Measurements from ENCODE around the gene PDE4D. TPM values are rescaled to one million over a fixed set of nuclear protein-coding genes. Genes with fewer than 3 reads are reported as not detected.

Gene PDE4D
- total RNA-seq, 4 donors from 2014 or later: 15.9 to 66.3 (median 48.7) TPM

DNA sequence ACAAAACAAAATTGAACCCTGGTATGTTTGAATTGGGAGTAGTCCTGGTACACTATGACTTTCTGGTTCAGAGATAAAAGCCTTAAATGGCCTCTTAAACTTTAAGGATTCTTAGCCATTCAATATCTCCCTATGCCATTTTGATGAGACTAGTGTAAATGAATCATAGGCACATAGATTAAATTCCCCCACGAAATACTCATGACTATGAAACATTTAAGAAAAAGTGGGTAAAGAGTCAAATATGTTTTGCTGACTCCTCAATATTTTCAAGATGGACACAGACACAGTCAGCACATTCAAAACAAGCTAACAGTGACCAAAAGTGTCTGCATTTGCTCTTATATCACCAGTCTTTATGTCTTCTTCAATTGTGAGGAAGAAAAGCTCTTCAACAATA, 278.3 kb downstream of the PDE4D start:
- TF ChIP-seq POLR2A (IDR thresholded peaks at IDR 0.05) (no peak), EP300 (IDR thresholded peaks at IDR 0.05) (no peak)
- TF ChIP-seq, protein P1, sequence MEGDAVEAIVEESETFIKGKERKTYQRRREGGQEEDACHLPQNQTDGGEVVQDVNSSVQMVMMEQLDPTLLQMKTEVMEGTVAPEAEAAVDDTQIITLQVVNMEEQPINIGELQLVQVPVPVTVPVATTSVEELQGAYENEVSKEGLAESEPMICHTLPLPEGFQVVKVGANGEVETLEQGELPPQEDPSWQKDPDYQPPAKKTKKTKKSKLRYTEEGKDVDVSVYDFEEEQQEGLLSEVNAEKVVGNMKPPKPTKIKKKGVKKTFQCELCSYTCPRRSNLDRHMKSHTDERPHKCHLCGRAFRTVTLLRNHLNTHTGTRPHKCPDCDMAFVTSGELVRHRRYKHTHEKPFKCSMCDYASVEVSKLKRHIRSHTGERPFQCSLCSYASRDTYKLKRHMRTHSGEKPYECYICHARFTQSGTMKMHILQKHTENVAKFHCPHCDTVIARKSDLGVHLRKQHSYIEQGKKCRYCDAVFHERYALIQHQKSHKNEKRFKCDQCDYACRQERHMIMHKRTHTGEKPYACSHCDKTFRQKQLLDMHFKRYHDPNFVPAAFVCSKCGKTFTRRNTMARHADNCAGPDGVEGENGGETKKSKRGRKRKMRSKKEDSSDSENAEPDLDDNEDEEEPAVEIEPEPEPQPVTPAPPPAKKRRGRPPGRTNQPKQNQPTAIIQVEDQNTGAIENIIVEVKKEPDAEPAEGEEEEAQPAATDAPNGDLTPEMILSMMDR (IDR thresholded peaks at IDR 0.05): no peak
- Histone ChIP-seq H3K4me1 (no peaks in the 10 kb centered on the region), H3K4me3 (no peak overlapping the region), H3K9me3 (no peaks in the 10 kb centered on the region), H3K27me3 (no peaks in the 10 kb centered on the region), H3K27ac (no peak overlapping the region), H3K36me3 (no peaks in the 10 kb centered on the region)
- no peak for DNase-seq (ENCODE audit: low spot score in 2 of 2)
- WGBS, 2 donors: 54 to 55% methylated on average over 1 of the region's 1 CpG

DNA sequence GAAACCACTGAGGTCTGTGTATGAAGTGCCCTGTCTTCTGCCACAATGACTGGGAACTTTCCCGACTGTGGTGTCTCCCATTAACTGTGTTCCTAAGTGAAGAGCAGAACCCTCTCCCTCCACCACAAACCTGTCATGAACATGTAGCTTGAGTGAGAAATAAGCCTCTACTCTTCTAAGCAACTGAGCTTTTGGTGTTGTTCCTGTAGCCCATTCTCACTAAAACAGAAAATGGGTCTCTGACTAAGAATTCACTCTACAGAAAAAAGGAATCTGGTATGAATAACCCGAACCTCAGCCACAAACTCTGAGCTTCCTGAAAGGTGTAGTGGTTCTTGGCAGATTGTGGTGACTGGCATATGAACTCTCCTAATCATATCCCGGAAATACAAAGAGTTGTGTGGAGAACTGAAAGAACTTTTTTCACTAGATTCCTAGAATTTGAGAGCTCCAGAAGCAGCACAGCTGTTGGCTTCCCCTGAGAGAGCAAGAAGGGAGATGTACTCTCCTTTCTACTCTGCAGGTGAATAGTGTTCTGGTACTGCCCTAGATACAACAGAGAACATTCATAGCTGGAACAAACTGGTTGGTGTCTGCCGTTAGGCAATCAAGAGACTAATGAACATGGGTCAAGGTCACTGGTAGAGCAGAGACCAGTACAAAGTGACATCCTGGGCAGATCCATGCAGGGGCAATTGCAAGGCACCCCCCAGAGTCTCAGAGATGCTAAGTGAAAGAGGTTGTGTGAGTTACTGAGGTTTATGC, 283.8 kb downstream of the PDE4D start:
- Histone ChIP-seq H3K9me3 (no peaks in the 10 kb centered on the region), H3K4me1 (peaks cover 0 to 8% (median 0%) of the 10 kb centered on the region in 4 donors), H3K4me3 (no peak overlapping the region), H3K36me3 (no peaks in the 10 kb centered on the region), H3K27me3 (no peaks in the 10 kb centered on the region), H3K27ac (no peak overlapping the region)
- TF ChIP-seq POLR2A (IDR thresholded peaks at IDR 0.05) (no peak), EP300 (IDR thresholded peaks at IDR 0.05) (no peak)
- TF ChIP-seq, protein P1 (IDR thresholded peaks at IDR 0.05): no peak
- DNase-seq (ENCODE audit: low spot score in 2 of 2): no peak
- WGBS, 2 donors: 72 to 76% methylated on average over 4 of the region's 4 CpGs

DNA sequence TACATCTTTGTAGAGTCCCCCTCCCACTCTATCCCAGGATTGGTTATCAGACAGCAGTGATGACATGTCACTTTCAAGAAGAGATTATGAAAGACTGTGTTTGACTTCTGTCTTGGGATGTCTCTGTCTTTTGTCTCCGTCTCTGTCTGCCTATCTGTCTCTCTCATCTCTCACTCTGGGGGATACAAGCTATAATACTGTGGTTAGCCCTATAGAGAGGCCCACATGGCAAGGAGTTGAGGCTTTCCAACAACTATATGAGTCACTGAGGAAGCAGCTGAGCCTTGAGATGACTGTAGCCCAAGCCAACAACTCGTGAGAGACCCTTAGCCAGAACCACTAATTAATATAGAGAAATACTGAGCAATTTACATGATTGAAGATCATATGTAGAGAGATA, 284.8 kb downstream of the PDE4D start:
- 82 to 90% methylated on average over 2 of the region's 2 CpGs for WGBS, 2 donors
- H3K27me3 ChIP-seq: no peaks in the 10 kb centered on the region

DNA sequence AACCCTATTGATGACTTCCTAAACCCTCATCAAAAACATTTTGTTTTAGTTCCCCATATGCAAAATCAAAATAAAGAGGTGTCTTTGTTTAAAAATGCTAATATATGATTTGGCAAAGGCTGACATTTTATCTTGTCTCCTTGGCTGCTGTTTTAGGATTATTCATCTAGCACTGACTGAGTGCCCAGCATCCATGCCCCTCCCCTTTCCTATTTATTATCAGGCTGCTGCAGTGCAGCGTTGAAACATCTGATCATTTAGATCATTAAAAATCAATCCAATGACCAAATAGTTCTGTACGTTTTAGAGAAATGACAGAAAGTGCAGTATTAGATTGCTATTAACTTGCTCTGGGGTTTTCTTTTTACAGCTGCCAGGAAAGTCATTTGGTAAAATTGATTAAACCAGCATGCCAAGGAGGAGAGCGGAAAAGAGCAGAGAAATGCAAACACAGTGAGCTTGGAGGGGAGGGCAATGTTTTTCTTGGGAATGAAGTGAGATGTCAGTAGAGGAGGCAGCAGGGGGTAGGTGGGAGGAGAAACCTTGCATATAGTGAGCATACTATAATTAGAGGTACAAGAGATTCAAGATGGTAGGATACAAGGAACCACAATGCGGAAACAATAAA, 286.3 kb downstream of the PDE4D start:
- Histone ChIP-seq H3K4me3 (no peak overlapping the region), H3K36me3 (no peaks in the 10 kb centered on the region), H3K9me3 (no peaks in the 10 kb centered on the region), H3K27ac (no peak overlapping the region), H3K27me3 (no peaks in the 10 kb centered on the region), H3K4me1 (peaks cover 0 to 8% (median 0%) of the 10 kb centered on the region in 4 donors)
- TF ChIP-seq EP300 (IDR thresholded peaks at IDR 0.05): no peak
- TF ChIP-seq POLR2A (IDR thresholded peaks at IDR 0.05): no peak
- TF ChIP-seq, protein P1 (IDR thresholded peaks at IDR 0.05): no peak
- 62 to 65% methylated on average over 4 of the region's 4 CpGs for WGBS, 2 donors
- DNase-seq (ENCODE audit: low spot score in 2 of 2): no peak

More for the DNA sequence above, 284.8 kb downstream of the PDE4D start:
- H3K4me3 ChIP-seq: no peak overlapping the region
- H3K27ac ChIP-seq: no peak overlapping the region
- TF ChIP-seq, protein P1 (IDR thresholded peaks at IDR 0.05): no peak
- no peak for TF ChIP-seq EP300 (IDR thresholded peaks at IDR 0.05)
- no peak for TF ChIP-seq POLR2A (IDR thresholded peaks at IDR 0.05)
- H3K36me3 ChIP-seq: no peaks in the 10 kb centered on the region
- H3K4me1 ChIP-seq: peaks cover 0 to 8% (median 0%) of the 10 kb centered on the region in 4 donors
- H3K9me3 ChIP-seq: no peaks in the 10 kb centered on the region
- no peak for DNase-seq (ENCODE audit: low spot score in 2 of 2)

DNA sequence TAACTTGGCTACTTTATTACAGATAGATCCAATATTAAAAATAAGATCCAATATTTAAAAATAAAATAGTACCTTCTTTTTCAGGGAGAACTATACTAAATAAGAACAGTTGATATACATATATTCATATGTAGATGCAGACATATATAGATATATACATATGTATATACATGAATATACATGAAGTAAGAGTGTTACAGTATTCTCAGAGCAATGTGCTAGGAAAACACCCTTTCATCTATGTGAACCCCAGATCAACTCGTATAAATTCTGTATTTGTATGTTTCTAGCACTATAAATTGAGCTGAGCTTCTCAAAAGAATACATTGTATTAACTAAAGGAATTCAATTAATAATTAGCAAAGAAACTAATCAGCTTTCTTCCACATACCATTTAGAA, 287.6 kb downstream of the PDE4D start:
- TF ChIP-seq EP300 (IDR thresholded peaks at IDR 0.05): no peak
- TF ChIP-seq, protein P1 (IDR thresholded peaks at IDR 0.05): no peak
- TF ChIP-seq POLR2A (IDR thresholded peaks at IDR 0.05): no peak
- Histone ChIP-seq H3K36me3 (no peaks in the 10 kb centered on the region), H3K4me3 (no peak overlapping the region), H3K27ac (no peak overlapping the region), H3K9me3 (no peaks in the 10 kb centered on the region), H3K4me1 (peaks cover 0 to 8% (median 0%) of the 10 kb centered on the region in 4 donors), H3K27me3 (no peaks in the 10 kb centered on the region)
- DNase-seq (ENCODE audit: low spot score in 2 of 2): no peak
- 72 to 77% methylated on average over 1 of the region's 1 CpG for WGBS, 2 donors

Measured in tibial nerve (tissue), 4 donors.